Measurements from ENCODE around the gene ZNF654.
"Not testable (repeated sequence)": the region's sequence is repeated elsewhere in the genome, so short reads cannot be mapped to it uniquely, and the experiment has no call there.

ZNF654 gene

GRCh38 chr3:88061746-88062145 is 2.7 kb downstream of the ZNF654 start:
- no peak for DNase-seq

- DNase-seq, result no peak
Observed at GRCh38 chr3:88075072-88075471, 16.0 kb downstream of the ZNF654 start.

- no peak for DNase-seq
Observed at GRCh38 chr3:88075497-88075896, 16.4 kb downstream of the ZNF654 start.

- no peak for DNase-seq
Observed at GRCh38 chr3:88076712-88077111, 17.7 kb downstream of the ZNF654 start.

- DNase-seq, result no peak
Observed at GRCh38 chr3:88078932-88079331, 19.9 kb downstream of the ZNF654 start.

- DNase-seq, result no peak
Observed at GRCh38 chr3:88082854-88083253, 23.8 kb downstream of the ZNF654 start.

GRCh38 chr3:88084097-88084501 is 25.0 kb downstream of the ZNF654 start:
- no peak for DNase-seq

GRCh38 chr3:88090681-88091080 is 31.6 kb downstream of the ZNF654 start:
- DNase-seq, result no peak

GRCh38 chr3:88092270-88092669 is 33.2 kb downstream of the ZNF654 start:
- DNase-seq, result no peak

GRCh38 chr3:88093266-88093665 is 34.2 kb downstream of the ZNF654 start:
- DNase-seq, result no peak

- DNase-seq, result no peak
Observed at GRCh38 chr3:88101142-88101541, 42.1 kb downstream of the ZNF654 start.

- no peak for DNase-seq
Observed at GRCh38 chr3:88105325-88105724, 46.3 kb downstream of the ZNF654 start.

GRCh38 chr3:88112289-88112688 is 53.2 kb downstream of the ZNF654 start:
- no peak for DNase-seq

GRCh38 chr3:88113311-88114162 is 54.5 kb downstream of the ZNF654 start:
- DNase-seq, result peak; percentile 8 to 69

GRCh38 chr3:88114878-88115549 is 56.0 kb downstream of the ZNF654 start:
- no peak for DNase-seq

- no peak for DNase-seq
Observed at GRCh38 chr3:88117683-88118082, 58.6 kb downstream of the ZNF654 start.

GRCh38 chr3:88118603-88119002 is 59.5 kb downstream of the ZNF654 start:
- not testable (repeated sequence) for DNase-seq

GRCh38 chr3:88123526-88123925 is 64.5 kb downstream of the ZNF654 start:
- no peak for DNase-seq

- DNase-seq, result no peak
Observed at GRCh38 chr3:88131695-88132094, 72.6 kb downstream of the ZNF654 start.

- no peak for DNase-seq
Observed at GRCh38 chr3:88132894-88133293, 73.8 kb downstream of the ZNF654 start.

GRCh38 chr3:88133711-88134263 is 74.7 kb downstream of the ZNF654 start:
- no peak for DNase-seq

GRCh38 chr3:88137836-88138235 is 78.8 kb downstream of the ZNF654 start:
- no peak for DNase-seq

- no peak for DNase-seq
Observed at GRCh38 chr3:88141458-88142083, 82.5 kb downstream of the ZNF654 start.

All from NCI-H524 (cell line).